Keratinocyte (primary cell): ENCODE results near the gene SNHG17. TPM values are rescaled to one million over a fixed set of nuclear protein-coding genes. Genes with fewer than 3 reads are reported as not detected.

Source experiments
- DNase-seq: peaks from one replicate; pipeline ENCODE4 v3.0.0-alpha.2; 2011; ENCODE audit warnings: low read depth, missing footprints, low spot score
- FAIRE-seq: peaks from 2 replicates; lab custom pipeline; 2011; peaks lifted over from hg19 to GRCh38; lab: Jason Lieb, UNC
- H2AFZ ChIP-seq: 2 replicates; pipeline ENCODE4 v1.6.0; 2012; ENCODE audit warnings: low read length, control low read depth, inconsistent platforms; ENCODE audit not compliant: control insufficient read depth
- H3K27ac ChIP-seq: 2 replicates; pipeline ENCODE4 v1.5.1; 2011; ENCODE audit warnings: low read length; ENCODE audit not compliant: control insufficient read depth, insufficient read depth
- H3K27me3 ChIP-seq: 3 replicates; pipeline ENCODE4 v1.6.0; 2011; ENCODE audit warnings: low read length; ENCODE audit not compliant: control insufficient read depth, insufficient read depth; ENCODE audit errors: extremely low read depth
- H3K36me3 ChIP-seq, 2 experiments: 2 replicates in 1 of 2; 3 replicates in 1 of 2; pipeline ENCODE4 v1.5.1; 2011; ENCODE audit warnings: low read length in 2 of 2, mild to moderate bottlenecking in 1 of 2; ENCODE audit not compliant: control insufficient read depth in 2 of 2, insufficient read depth in 2 of 2; ENCODE audit errors: extremely low read depth in 1 of 2
- H3K4me1 ChIP-seq: 3 replicates; pipeline ENCODE4 v1.5.1; 2011; ENCODE audit warnings: low read length; ENCODE audit not compliant: control insufficient read depth, insufficient read depth; ENCODE audit errors: extremely low read depth
- H3K4me2 ChIP-seq: 3 replicates; pipeline ENCODE4 v1.6.0; 2011; ENCODE audit warnings: low read depth, low read length; ENCODE audit not compliant: control insufficient read depth, insufficient read depth; ENCODE audit errors: extremely low read depth
- H3K4me3 ChIP-seq, 3 experiments: fragments of 200-600 bp in 1 of 3; sonication (generic) in 1 of 3; 2 replicates in 2 of 3; 3 replicates in 1 of 3; pipeline ENCODE4 v1.5.1; 2011 to 2016; ENCODE audit warnings: low read length in 3 of 3, mild to moderate bottlenecking in 3 of 3, control low read depth in 2 of 3, inconsistent platforms in 1 of 3, low read depth in 1 of 3, mixed read lengths in 1 of 3, mixed run types in 1 of 3, moderate library complexity in 1 of 3; ENCODE audit not compliant: control insufficient read depth in 2 of 3, insufficient read depth in 2 of 3; ENCODE audit errors: extremely low read depth in 1 of 3
- H3K79me2 ChIP-seq: 2 replicates; pipeline ENCODE4 v1.6.0; 2012; ENCODE audit warnings: low read length; ENCODE audit not compliant: control insufficient read depth, insufficient read depth
- H3K9ac ChIP-seq: 3 replicates; pipeline ENCODE4 v1.6.0; 2011; ENCODE audit warnings: low read length; ENCODE audit not compliant: control insufficient read depth, insufficient read depth; ENCODE audit errors: extremely low read depth
- H3K9me1 ChIP-seq: 3 replicates; pipeline ENCODE4 v1.6.0; 2011; ENCODE audit warnings: low read length; ENCODE audit not compliant: control insufficient read depth, insufficient read depth; ENCODE audit errors: extremely low read depth
- H3K9me3 ChIP-seq: 2 replicates; pipeline ENCODE4 v1.5.1; 2012; ENCODE audit warnings: low read depth, low read length; ENCODE audit not compliant: control insufficient read depth
- H4K20me1 ChIP-seq: 3 replicates; pipeline ENCODE4 v1.6.0; 2011; ENCODE audit warnings: low read length; ENCODE audit not compliant: control insufficient read depth, insufficient read depth; ENCODE audit errors: extremely low read depth
- EZH2 ChIP-seq: IDR thresholded peaks from one replicate; pipeline ENCODE4 v1.6.1; 2012; ENCODE audit warnings: inconsistent platforms, mild to moderate bottlenecking, low read length, moderate library complexity
- dilution Hi-C: fragments of 300-500 bp; cut with MboI; formaldehyde crosslinking; loops from one replicate; pipeline ENCODE4 v1.7.0; 2020; ENCODE audit warnings: low sequenced_read_pairs; ENCODE audit not compliant: extremely low pct_ligation_motif_present
- polyA plus RNA-seq, 5 experiments: library from polyadenylated mRNA; depleted of rRNA in 3 of 5; stranded (reverse) in 3 of 5; stranded (forward) in 1 of 5; unstranded in 1 of 5; fragments of >200 nt; gene quantifications; 1 replicate in 1 of 5; 2 replicates in 3 of 5; 3 replicates in 1 of 5; pipeline versions ENCODE4 v1.2.1 to v1.2.3, GENCODE V29; 2011 to 2012; ENCODE audit warnings: missing spikeins in 2 of 5, low read depth in 1 of 5, low replicate concordance in 1 of 5
- TF ChIP-seq, protein P1 (sequence below), 3 experiments: IDR thresholded peaks in 1 of 3; conservative IDR thresholded peaks in 1 of 3; optimal IDR thresholded peaks in 1 of 3; 2 replicates in 2 of 3; 3 replicates in 1 of 3; pipeline versions ENCODE3 to v1.5.1; 2011; ENCODE audit warnings: low read length in 3 of 3, mild to moderate bottlenecking in 3 of 3, moderate library complexity in 2 of 3, control low read depth in 1 of 3, inconsistent platforms in 1 of 3; ENCODE audit not compliant: insufficient read depth in 2 of 3; ENCODE audit errors: extremely low read depth in 1 of 3

SNHG17 gene
- polyA plus RNA-seq, 1 donor (not counting 4 experiments of a cell fraction or from before 2014, with no cell fraction given) = 25.3 TPM

DNA sequence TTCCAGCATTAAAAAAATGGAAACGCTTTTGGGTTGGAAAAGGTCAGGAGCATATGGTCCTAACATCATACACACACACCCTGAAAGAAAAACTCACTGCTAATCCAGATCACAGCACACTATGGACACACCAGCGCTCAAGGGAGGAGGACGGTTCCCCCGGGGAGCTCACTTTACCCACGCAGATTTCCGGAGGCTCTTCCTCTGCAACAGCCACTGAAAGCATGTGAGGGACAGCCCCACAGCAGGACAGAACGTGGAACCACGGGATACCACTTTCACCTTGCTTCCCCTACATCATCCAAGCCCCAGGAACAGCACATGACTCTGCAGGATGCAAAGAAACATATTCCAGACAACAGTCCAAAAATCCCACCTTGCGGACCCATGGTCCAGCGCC lies 13.2 kb downstream of the SNHG17 start:
- no peak overlapping the region for H3K4me2 ChIP-seq
- no peak overlapping the region for H3K27ac ChIP-seq
- no peak overlapping the region for H3K4me3 ChIP-seq
- no peaks in the 10 kb centered on the region for H3K27me3 ChIP-seq
- FAIRE-seq = no peak
- H2AFZ ChIP-seq = no peak overlapping the region
- TF ChIP-seq EZH2 = no peak
- TF ChIP-seq, protein P1, sequence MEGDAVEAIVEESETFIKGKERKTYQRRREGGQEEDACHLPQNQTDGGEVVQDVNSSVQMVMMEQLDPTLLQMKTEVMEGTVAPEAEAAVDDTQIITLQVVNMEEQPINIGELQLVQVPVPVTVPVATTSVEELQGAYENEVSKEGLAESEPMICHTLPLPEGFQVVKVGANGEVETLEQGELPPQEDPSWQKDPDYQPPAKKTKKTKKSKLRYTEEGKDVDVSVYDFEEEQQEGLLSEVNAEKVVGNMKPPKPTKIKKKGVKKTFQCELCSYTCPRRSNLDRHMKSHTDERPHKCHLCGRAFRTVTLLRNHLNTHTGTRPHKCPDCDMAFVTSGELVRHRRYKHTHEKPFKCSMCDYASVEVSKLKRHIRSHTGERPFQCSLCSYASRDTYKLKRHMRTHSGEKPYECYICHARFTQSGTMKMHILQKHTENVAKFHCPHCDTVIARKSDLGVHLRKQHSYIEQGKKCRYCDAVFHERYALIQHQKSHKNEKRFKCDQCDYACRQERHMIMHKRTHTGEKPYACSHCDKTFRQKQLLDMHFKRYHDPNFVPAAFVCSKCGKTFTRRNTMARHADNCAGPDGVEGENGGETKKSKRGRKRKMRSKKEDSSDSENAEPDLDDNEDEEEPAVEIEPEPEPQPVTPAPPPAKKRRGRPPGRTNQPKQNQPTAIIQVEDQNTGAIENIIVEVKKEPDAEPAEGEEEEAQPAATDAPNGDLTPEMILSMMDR (optimal IDR thresholded peaks at IDR 0.05 in 1 of 3, IDR thresholded peaks at IDR 0.05 in 1 of 3, conservative IDR thresholded peaks at IDR 0.05 in 1 of 3; ENCODE audit: extremely low read depth in 1 of 3, insufficient read depth in 2 of 3, low read length in 3 of 3) = no peak
- peaks cover 52% of the 10 kb centered on the region for H4K20me1 ChIP-seq
- no peak overlapping the region for H3K9ac ChIP-seq
- no peak for DNase-seq
- H3K9me1 ChIP-seq = no peaks in the 10 kb centered on the region
- dilution Hi-C loops = no loop called here
- H3K9me3 ChIP-seq = no peaks in the 10 kb centered on the region
- peaks cover 7% of the 10 kb centered on the region for H3K4me1 ChIP-seq
- peaks cover 49% of the 10 kb centered on the region for H3K79me2 ChIP-seq
- H3K36me3 ChIP-seq = peaks cover 71 to 76% of the 10 kb centered on the region in 2 experiments

DNA sequence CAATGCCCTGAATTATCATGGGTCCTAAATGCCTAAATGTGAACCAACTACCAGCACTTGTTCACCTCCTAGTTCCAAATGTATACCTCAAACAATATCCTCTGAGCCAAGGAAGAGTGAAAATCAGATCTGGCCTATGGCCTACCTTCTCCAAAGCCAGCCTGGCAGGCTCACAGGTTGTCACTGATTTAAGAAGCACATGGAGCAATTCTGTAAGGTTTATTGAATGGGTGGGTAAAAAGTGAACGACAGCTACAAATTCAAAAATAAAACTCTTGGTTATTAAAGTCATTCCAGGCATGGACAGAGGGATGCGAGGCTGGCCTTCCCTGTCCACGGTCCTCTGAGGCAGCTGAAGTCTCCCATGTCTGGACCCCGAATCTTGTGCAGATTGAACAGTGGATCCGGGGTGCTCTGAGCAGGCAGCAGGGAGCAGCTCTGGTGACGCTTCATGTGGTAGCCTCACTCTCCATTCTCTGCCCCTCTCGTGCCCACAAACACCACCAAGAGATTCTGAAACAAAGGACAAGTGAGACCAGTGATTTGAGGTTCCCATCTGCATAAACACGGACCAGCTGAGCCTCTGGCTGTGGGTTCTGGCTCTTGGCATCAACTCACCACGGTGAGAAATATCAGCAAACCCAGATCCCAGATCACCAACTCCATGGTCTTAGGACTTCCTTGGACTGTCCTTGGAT lies 14.6 kb downstream of the SNHG17 start:
- Histone ChIP-seq H3K79me2 (peaks cover 37% of the 10 kb centered on the region), H3K27ac (no peak overlapping the region), H4K20me1 (peaks cover 38% of the 10 kb centered on the region), H3K36me3 (peaks cover 61 to 69% of the 10 kb centered on the region in 2 experiments), H2AFZ (no peak overlapping the region), H3K27me3 (no peaks in the 10 kb centered on the region), H3K4me1 (no peaks in the 10 kb centered on the region), H3K9me3 (no peaks in the 10 kb centered on the region), H3K4me3 (no peak overlapping the region), H3K9ac (no peak overlapping the region), H3K9me1 (no peaks in the 10 kb centered on the region), H3K4me2 (no peak overlapping the region)
- no peak for TF ChIP-seq EZH2
- TF ChIP-seq, protein P1 (optimal IDR thresholded peaks at IDR 0.05 in 1 of 3, IDR thresholded peaks at IDR 0.05 in 1 of 3, conservative IDR thresholded peaks at IDR 0.05 in 1 of 3; ENCODE audit: extremely low read depth in 1 of 3, insufficient read depth in 2 of 3, low read length in 3 of 3) = no peak
- dilution Hi-C loops = no loop called here
- no peak for DNase-seq
- FAIRE-seq = no peak
